Esophagus squamous epithelium (tissue), 4 donors: ENCODE results near the gene PDGFC.

Source experiments
- POLR2A ChIP-seq, 4 donors: fragments of 450-650 bp; IDR thresholded peaks; one replicate each; pipeline ENCODE4 v1.6.1; 2017; ENCODE audit warnings: antibody characterized with exemption in 4 of 4, mild to moderate bottlenecking in 4 of 4, moderate library complexity in 3 of 4
- TF ChIP-seq, protein P1 (sequence below), 6 experiments: fragments of 450-650 bp in 4 of 6; fragments of 200-600 bp in 2 of 6; sonication (generic) in 2 of 6; IDR thresholded peaks; one replicate each; pipeline ENCODE4 v1.5.1; 2016 to 2019; ENCODE audit warnings: antibody characterized with exemption in 6 of 6, mild to moderate bottlenecking in 4 of 6, moderate library complexity in 4 of 6

DNA sequence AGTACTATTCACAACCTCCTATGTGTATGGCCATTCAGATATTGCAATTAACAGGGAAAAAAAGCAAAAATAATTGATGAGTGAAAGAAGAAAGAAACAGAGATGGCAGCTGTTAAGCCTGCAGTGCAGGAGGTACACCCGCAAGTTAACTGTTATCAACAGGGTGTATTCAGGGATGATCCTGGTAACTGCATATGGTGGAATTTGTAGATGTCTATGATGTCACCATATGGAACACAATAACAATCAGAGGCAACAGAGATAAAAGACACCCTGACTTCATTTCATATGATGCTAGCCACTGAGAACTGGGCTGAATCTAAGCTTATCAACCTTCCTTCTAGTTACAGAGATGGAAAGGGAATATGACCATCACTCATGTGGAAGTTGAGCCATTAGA lies 96.5 kb downstream of the PDGFC start:
- TF ChIP-seq, protein P1, sequence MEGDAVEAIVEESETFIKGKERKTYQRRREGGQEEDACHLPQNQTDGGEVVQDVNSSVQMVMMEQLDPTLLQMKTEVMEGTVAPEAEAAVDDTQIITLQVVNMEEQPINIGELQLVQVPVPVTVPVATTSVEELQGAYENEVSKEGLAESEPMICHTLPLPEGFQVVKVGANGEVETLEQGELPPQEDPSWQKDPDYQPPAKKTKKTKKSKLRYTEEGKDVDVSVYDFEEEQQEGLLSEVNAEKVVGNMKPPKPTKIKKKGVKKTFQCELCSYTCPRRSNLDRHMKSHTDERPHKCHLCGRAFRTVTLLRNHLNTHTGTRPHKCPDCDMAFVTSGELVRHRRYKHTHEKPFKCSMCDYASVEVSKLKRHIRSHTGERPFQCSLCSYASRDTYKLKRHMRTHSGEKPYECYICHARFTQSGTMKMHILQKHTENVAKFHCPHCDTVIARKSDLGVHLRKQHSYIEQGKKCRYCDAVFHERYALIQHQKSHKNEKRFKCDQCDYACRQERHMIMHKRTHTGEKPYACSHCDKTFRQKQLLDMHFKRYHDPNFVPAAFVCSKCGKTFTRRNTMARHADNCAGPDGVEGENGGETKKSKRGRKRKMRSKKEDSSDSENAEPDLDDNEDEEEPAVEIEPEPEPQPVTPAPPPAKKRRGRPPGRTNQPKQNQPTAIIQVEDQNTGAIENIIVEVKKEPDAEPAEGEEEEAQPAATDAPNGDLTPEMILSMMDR (IDR thresholded peaks at IDR 0.05), result no peak
- no peak for TF ChIP-seq POLR2A (IDR thresholded peaks at IDR 0.05)
